Activated CD4-positive, alpha-beta T cell treated with anti-CD3 and anti-CD28 coated beads, Interleukin-2, amount 50 U/mL, for 48 hours (primary cell): ENCODE data around the gene CCDC7.
"Not testable (repeated sequence)": the region's sequence is repeated elsewhere in the genome, so short reads cannot be mapped to it uniquely, and the experiment has no call there.

Experiments used
- DNase-seq, 2 experiments: peaks; one replicate each; pipeline ENCODE4 v3.0.0-alpha.2; 2020

The CCDC7 gene

GRCh38 chr10:32738958-32739357 is 293.0 kb downstream of the CCDC7 start:
- no peak for DNase-seq

- DNase-seq: no peak
Measured at GRCh38 chr10:32744321-32744720, 298.4 kb downstream of the CCDC7 start.

- DNase-seq: no peak
Measured at GRCh38 chr10:32746869-32747268, 300.9 kb downstream of the CCDC7 start.

GRCh38 chr10:32751582-32751981 is 305.6 kb downstream of the CCDC7 start:
- DNase-seq: no peak

- not testable (repeated sequence) for DNase-seq
Measured at GRCh38 chr10:32754900-32755299, 309.0 kb downstream of the CCDC7 start.

- DNase-seq: no peak
Measured at GRCh38 chr10:32771217-32771616, 325.3 kb downstream of the CCDC7 start.

GRCh38 chr10:32773105-32773504 is 327.2 kb downstream of the CCDC7 start:
- DNase-seq: no peak

GRCh38 chr10:32786968-32787367 is 341.0 kb downstream of the CCDC7 start:
- no peak for DNase-seq

GRCh38 chr10:32787690-32788284 is 341.8 kb downstream of the CCDC7 start:
- no peak for DNase-seq

GRCh38 chr10:32788359-32788758 is 342.4 kb downstream of the CCDC7 start:
- DNase-seq: no peak

- no peak for DNase-seq
Measured at GRCh38 chr10:32790483-32790882, 344.5 kb downstream of the CCDC7 start.

GRCh38 chr10:32793033-32793432 is 347.1 kb downstream of the CCDC7 start:
- DNase-seq: no peak

GRCh38 chr10:32795598-32796183 is 349.8 kb downstream of the CCDC7 start:
- DNase-seq: no peak

GRCh38 chr10:32797393-32797792 is 351.5 kb downstream of the CCDC7 start:
- not testable (repeated sequence) for DNase-seq

- no peak for DNase-seq
Measured at GRCh38 chr10:32846974-32847373, 401.0 kb downstream of the CCDC7 start.

GRCh38 chr10:32851301-32851700 is 405.4 kb downstream of the CCDC7 start:
- DNase-seq: no peak

- no peak for DNase-seq
Measured at GRCh38 chr10:32854435-32854834, 408.5 kb downstream of the CCDC7 start.

- DNase-seq: no peak
Measured at GRCh38 chr10:32865170-32865569, 419.2 kb downstream of the CCDC7 start.

GRCh38 chr10:32877915-32878314 is 432.0 kb downstream of the CCDC7 start:
- no peak for DNase-seq

GRCh38 chr10:32878646-32879045 is 432.7 kb downstream of the CCDC7 start:
- no peak for DNase-seq

- DNase-seq: no peak
Measured at GRCh38 chr10:32882076-32882475, 436.1 kb downstream of the CCDC7 start.

GRCh38 chr10:32887481-32887880 is 441.5 kb downstream of the CCDC7 start:
- DNase-seq: no peak

- no peak for DNase-seq
Measured at GRCh38 chr10:32888161-32888927, 442.4 kb downstream of the CCDC7 start.

GRCh38 chr10:32889631-32890212 is 443.8 kb downstream of the CCDC7 start:
- DNase-seq: no peak
